Naive thymus-derived CD8-positive, alpha-beta T cell (primary cell): ENCODE measurements around the gene MYBPC2. TPM values are rescaled to one million over a fixed set of nuclear protein-coding genes. Genes with fewer than 3 reads are reported as not detected.
A peak's percentile ranks its signal among the peaks of the same experiment; 100 is the strongest.
"Not testable (repeated sequence)": the region's sequence is repeated elsewhere in the genome, so short reads cannot be mapped to it uniquely, and the experiment has no call there.

Source experiments
- ATAC-seq, 2 donors: fragments of 150-1000 bp; cut with Tn5 transposase in 1 of 2; sonication (Bioruptor Pico), chemical (Tn5 transposase) in 1 of 2; 1 replicate in 1 of 2; 2 replicates in 1 of 2; pipeline ENCODE4 v1.10.0; 2021; ENCODE audit warnings: mild to moderate bottlenecking in 2 of 2, moderate library complexity in 2 of 2
- POLR2A ChIA-PET: fragments of 350-600 bp; sonication (Branson Sonifier 250); formaldehyde crosslinking; loops from one replicate; lab custom pipeline; 2021; ENCODE audit warnings: antibody characterized with exemption; lab: Charles Lee
- DNase-seq, 10 donors: peaks; one replicate each; pipeline versions ENCODE4 v3.0.0 to v3.0.0-alpha.2; 2020 to 2022
- H3K27ac Mint-ChIP-seq, 10 donors: one replicate each; pipeline ENCODE4 v1.8.0; 2020 to 2022; ENCODE audit warnings: mild to moderate bottlenecking in 10 of 10, mixed read lengths in 10 of 10, moderate library complexity in 4 of 10, inconsistent platforms in 1 of 10
- H3K27me3 Mint-ChIP-seq, 5 donors: one replicate each; pipeline ENCODE4 v1.8.0; 2021 to 2022; ENCODE audit warnings: mixed read lengths in 5 of 5
- H3K36me3 Mint-ChIP-seq, 3 donors: one replicate each; pipeline ENCODE4 v1.8.0; 2020 to 2022; ENCODE audit warnings: mixed read lengths in 3 of 3, mild to moderate bottlenecking in 2 of 3, inconsistent platforms in 1 of 3
- H3K4me1 Mint-ChIP-seq, 4 donors: one replicate each; pipeline ENCODE4 v1.8.0; 2021 to 2022; ENCODE audit warnings: mixed read lengths in 4 of 4
- H3K4me3 Mint-ChIP-seq, 10 donors: one replicate each; pipeline ENCODE4 v1.8.0; 2020 to 2022; ENCODE audit warnings: mild to moderate bottlenecking in 10 of 10, mixed read lengths in 10 of 10, moderate library complexity in 6 of 10, inconsistent platforms in 1 of 10
- H3K9me3 Mint-ChIP-seq, 9 donors: one replicate each; pipeline ENCODE4 v1.8.0; 2020 to 2022; ENCODE audit warnings: mixed read lengths in 9 of 9, mild to moderate bottlenecking in 3 of 9, inconsistent platforms in 1 of 9, moderate library complexity in 1 of 9
- polyA plus RNA-seq, 3 donors: library from polyadenylated mRNA; unstranded; fragments of 300-500 nt; fragmentation: Illumina TruSeq; gene quantifications; one replicate each; pipeline ENCODE4 v1.2.3, GENCODE V29; 2021
- total RNA-seq, 8 experiments: library from RNA in 2 of 8; stranded (reverse) in 2 of 8; gene quantifications; one replicate each; pipeline ENCODE4 v1.2.3 and lab custom pipeline; 2021 to 2026

The MYBPC2 gene
- total and polyA plus RNA-seq, 5 experiments from 2014 or later, result not detected

DNA sequence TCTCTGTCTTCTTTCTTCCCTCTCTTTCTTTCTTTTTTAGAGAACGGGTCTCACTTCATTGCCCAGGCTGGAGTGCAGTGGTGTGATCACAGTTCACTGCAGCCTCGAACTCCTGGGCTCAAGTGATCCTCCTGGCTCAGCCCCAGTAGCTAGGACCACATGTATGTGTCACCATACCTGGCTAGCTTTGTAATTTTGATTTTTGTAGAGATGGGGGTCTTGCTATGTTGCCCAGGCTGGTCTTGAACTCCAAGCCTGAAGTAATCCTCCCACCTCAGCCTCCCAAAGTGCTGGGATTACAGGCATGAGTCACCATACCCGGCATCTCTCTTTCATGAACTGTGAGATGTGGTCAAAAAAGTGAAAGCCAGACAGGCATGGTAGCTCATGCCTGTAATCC is 40.6 kb downstream of the MYBPC2 start:
- DNase-seq, H3K36me3 Mint-ChIP-seq, H3K9me3 Mint-ChIP-seq, ATAC-seq, POLR2A ChIA-PET, H3K4me3 Mint-ChIP-seq: not testable (repeated sequence)
- Mint-ChIP-seq H3K4me1 (peaks cover 18 to 26% (median 19%) of the 10 kb centered on the region in 4 donors), H3K27me3 (peaks cover 0 to 12% (median 4%) of the 10 kb centered on the region in 5 donors), H3K27ac (peak overlapping the region in 2 of 10 donors; percentile 0 to 63)

DNA sequence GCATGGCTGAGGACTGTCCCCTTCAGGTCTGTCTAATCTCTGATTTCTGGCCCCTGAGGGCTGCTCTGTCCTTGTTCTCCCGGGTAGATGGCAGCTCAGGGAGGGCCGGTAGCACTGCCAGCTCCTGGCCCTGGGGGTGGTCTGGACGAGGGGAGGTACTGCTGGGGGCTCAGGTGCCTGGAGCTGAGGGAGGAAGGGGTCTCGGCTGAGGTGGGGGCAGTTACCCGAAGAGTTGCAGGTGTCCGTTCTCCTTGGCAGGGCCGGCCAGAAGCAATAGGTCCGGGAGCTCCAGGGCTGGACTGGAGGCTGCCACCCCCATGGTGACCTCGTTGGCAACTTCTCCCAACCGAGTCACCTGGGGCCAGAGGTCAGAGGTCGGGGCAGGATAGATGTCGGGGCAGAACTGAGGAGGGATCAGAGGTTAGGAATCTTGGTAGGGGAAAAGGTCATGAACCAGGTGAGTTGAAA is 42.4 kb downstream of the MYBPC2 start:
- POLR2A ChIA-PET, result interaction anchor here (0.6 to 2.3 kb wide), 2 partner anchors 36 to 133 kb away, joined by 7 to 9 read pairs; partner anchors contain the start of gene JOSD2
- Mint-ChIP-seq H3K9me3 (no peaks in the 10 kb centered on the region), H3K27ac (peak overlapping the region; percentile 56 to 99 (median 92)), H3K36me3 (peaks cover 0 to 12% (median 0%) of the 10 kb centered on the region in 3 donors), H3K27me3 (peaks cover 0 to 2% (median 0%) of the 10 kb centered on the region in 5 donors), H3K4me1 (peaks cover 22 to 34% (median 26%) of the 10 kb centered on the region in 4 donors), H3K4me3 (peak overlapping the region; percentile 45 to 100 (median 82))
- DNase-seq, result no peak
- no peak for ATAC-seq

DNA sequence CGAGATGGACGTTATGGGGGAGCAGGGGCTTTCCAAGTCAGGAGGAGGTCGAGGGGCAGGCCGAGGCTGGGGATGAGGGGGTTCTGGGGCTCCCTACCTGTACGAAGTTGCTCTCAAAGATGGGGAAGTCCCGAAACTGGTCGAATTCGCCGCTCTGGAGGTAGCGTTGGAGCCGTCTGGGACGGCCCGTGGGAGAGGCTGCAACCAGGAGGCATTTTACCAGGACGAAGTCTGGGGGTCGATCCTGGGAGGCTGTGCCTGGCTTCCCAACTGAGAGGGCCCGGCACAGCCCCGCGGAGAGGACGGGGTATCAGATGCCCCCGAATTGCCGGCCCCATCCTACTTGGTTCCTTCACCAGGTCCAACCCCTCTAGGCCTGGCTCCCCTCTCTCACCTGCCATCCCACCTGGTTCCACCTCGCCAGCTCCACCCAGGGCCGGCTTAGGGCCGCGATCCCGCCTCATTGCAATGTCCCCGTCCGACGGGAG is 43.1 kb downstream of the MYBPC2 start:
- H3K27me3 Mint-ChIP-seq, result peaks cover 0 to 2% (median 0%) of the 10 kb centered on the region in 5 donors
- POLR2A ChIA-PET, result interaction anchor here (1.3 to 2.3 kb wide), 2 partner anchors 10 to 35 kb away, joined by 4 to 9 read pairs; partner anchors contain the start of gene JOSD2
- peak overlapping the region; percentile 92 to 100 (median 96) for H3K4me3 Mint-ChIP-seq
- H3K4me1 Mint-ChIP-seq, result peaks cover 22 to 34% (median 26%) of the 10 kb centered on the region in 4 donors
- peaks cover 0 to 13% (median 0%) of the 10 kb centered on the region in 3 donors for H3K36me3 Mint-ChIP-seq
- DNase-seq (peak in 1 of 10 donors; percentile 14), ATAC-seq (peak in 1 of 2 donors; percentile 41)
- peak overlapping the region; percentile 92 to 99 (median 98) for H3K27ac Mint-ChIP-seq
- H3K9me3 Mint-ChIP-seq, result no peaks in the 10 kb centered on the region

DNA sequence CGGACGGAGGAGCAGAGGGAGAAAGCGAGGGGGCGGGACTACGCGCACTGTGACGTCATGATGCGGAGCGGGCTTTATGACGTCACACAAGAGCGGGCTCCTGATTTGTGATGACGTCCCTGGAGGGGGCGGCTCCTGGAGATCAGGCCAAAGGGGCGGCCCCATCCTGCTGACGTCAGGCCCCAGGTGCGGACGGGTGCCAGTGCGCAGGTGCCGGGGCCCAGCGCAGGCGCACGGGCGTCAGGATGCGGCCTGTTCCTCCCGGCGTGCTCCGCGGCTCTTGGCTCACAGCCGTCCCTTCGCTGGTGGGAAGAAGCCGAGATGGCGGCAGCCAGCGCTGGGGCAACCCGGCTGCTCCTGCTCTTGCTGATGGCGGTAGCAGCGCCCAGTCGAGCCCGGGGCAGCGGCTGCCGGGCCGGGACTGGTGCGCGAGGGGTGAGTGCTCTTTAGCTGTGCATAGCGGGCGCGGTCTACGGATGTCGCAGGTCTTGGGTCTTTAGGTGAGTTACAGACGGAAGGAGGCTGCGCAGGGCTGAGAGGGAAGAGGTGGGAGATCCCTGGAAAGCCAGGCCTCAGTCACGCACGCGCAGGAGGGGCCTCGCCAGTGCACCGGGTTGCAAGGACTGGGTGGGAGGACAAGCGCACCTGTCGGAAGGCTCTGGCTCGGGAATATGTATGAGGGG is 43.7 kb downstream of the MYBPC2 start, which contains the start of the genes EMC10 and GARIN5A:
TSS of gene EMC10 (plus strand) at position 284 of the 683 bp plus-strand sequence. CDS start at position 322, 38 bp downstream.
TSS of gene GARIN5A (minus strand) at position 625 of the 683 bp plus-strand sequence. CDS start at position 165, 460 bp downstream.
- POLR2A ChIA-PET, result interaction anchor here (0.5 to 2.3 kb wide), 4 partner anchors 9 to 119 kb away, joined by 3 to 9 read pairs (median 4); partner anchors contain the start of gene JOSD2
- H3K36me3 Mint-ChIP-seq, result peaks cover 0 to 19% (median 0%) of the 10 kb centered on the region in 3 donors
- DNase-seq, result peak; percentile 86 to 98 (median 94)

DNA sequence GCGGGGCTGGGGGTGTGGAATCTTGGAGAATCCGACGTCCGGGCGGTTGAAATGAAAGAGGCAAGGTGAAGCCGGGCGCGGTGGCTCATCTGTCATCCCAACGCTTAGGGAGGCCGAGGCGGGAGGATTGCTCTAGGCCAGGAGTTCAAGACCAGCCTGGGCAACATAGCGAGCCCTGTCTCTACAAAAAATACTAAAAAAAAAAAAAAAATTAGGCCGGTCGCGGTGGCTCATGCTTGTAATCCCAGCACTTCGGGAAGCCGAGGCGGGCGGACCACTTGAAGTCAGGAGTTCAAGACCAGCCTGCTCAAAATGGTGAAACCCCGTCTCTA is 44.2 kb downstream of the MYBPC2 start:
- no peak for DNase-seq
- Mint-ChIP-seq H3K27me3 (peaks cover 0 to 2% (median 0%) of the 10 kb centered on the region in 5 donors), H3K4me1 (peaks cover 22 to 38% (median 29%) of the 10 kb centered on the region in 4 donors), H3K4me3 (peak overlapping the region; percentile 92 to 100 (median 96)), H3K27ac (peak overlapping the region; percentile 92 to 99 (median 98)), H3K9me3 (no peaks in the 10 kb centered on the region), H3K36me3 (peaks cover 0 to 21% (median 0%) of the 10 kb centered on the region in 3 donors)
- POLR2A ChIA-PET, result interaction anchor here (0.5 to 2.3 kb wide), 5 partner anchors 8 to 119 kb away, joined by 3 to 9 read pairs (median 4); partner anchors contain the start of gene JOSD2
- ATAC-seq, result no peak

More for the DNA sequence above, 43.7 kb downstream of the MYBPC2 start, which contains the start of the genes EMC10 and GARIN5A:
- peak within 1 kb of the TSS; percentile 92 to 99 (median 98) for H3K27ac Mint-ChIP-seq
- ATAC-seq, result peak; percentile 92 to 94
- peaks cover 0 to 2% (median 0%) of the 10 kb centered on the region in 5 donors for H3K27me3 Mint-ChIP-seq
- peaks cover 22 to 38% (median 29%) of the 10 kb centered on the region in 4 donors for H3K4me1 Mint-ChIP-seq
- H3K4me3 Mint-ChIP-seq, result peak within 1 kb of the TSS; percentile 92 to 100 (median 96)
- no peaks in the 10 kb centered on the region for H3K9me3 Mint-ChIP-seq

DNA sequence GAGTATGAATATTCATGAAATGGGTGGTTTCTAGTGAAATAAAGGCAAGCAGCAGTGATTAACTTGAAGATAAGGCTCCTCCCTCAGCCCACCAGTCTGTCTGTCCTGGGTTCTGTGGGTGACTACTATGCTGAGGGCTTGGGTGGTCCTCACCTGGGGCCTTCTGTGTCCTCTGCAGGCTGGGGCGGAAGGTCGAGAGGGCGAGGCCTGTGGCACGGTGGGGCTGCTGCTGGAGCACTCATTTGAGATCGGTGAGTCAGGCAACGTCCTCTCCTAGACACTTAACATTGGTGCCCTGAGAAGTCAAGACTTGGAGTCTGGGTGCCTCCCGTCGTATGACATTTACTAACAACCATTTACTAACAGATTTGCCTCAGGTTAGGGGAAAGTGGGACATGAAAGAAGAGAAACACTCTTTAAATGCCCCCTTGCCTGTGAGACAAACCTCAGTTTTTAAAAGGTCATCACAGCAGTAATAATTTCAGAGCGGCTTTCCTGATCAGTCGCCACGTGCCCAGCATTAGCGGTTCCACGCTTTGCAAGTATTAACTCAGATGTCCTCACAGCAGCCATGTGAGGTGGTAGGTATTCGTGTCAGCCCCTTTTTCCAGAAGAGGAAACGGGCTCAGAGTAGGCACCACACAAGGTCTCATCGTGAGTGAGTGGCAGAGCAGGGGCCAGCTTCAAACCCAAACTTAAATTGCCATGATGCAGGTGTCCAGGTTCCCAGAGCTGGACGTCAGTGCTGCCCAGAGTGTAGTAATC is 45.2 kb downstream of the MYBPC2 start:
- ATAC-seq, result no peak
- Mint-ChIP-seq H3K4me3 (peak overlapping the region; percentile 92 to 100 (median 96)), H3K9me3 (no peaks in the 10 kb centered on the region), H3K27ac (peak overlapping the region; percentile 59 to 99 (median 98)), H3K36me3 (peaks cover 0 to 29% (median 0%) of the 10 kb centered on the region in 3 donors), H3K4me1 (peaks cover 22 to 38% (median 29%) of the 10 kb centered on the region in 4 donors), H3K27me3 (peaks cover 0 to 2% (median 0%) of the 10 kb centered on the region in 5 donors)
- POLR2A ChIA-PET, result no interaction called here
- no peak for DNase-seq

DNA sequence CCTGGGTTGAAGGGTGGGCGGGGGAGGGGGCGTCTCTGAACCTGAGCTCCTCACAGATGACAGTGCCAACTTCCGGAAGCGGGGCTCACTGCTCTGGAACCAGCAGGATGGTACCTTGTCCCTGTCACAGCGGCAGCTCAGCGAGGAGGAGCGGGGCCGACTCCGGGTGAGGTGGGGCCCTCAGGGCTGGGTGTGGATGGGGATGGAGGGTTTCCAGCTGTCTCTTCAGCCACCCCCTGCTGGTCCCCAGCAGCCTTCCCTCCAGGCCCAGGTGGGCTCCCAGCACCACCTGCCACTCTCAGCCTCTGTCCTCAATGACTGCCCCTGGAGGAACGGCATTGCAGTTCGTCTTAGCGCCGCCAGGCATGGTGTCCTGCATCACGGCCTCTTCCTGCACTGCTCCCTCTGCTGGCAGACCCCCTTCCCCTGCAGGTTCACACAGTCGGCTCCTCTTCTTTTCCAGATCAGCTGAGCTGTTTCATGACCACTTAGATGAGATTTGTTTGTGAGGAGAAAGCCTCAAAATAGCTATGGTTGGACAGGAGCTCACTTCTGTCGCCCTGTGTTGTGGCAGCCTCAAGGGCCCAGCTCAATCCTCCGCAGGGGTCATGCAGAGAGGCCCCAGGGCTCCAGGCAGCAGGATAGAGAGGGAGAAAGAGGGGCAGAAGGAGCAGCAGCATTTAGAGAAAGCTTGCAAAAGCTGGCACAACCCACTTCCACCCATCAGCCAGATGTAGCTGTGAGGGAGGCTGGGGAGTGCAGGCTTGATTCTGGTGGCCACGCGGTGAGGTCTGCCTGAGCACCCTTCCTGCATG is 46.4 kb downstream of the MYBPC2 start:
- Mint-ChIP-seq H3K27me3 (peaks cover 0 to 2% (median 0%) of the 10 kb centered on the region in 5 donors), H3K9me3 (no peaks in the 10 kb centered on the region), H3K4me1 (peaks cover 22 to 38% (median 29%) of the 10 kb centered on the region in 4 donors), H3K27ac (peak overlapping the region in 6 of 10 donors; percentile 7 to 90 (median 40)), H3K4me3 (peak overlapping the region in 8 of 10 donors; percentile 24 to 72 (median 42)), H3K36me3 (peaks cover 0 to 39% (median 3%) of the 10 kb centered on the region in 3 donors)
- POLR2A ChIA-PET, result interaction anchor here (1.2 to 1.6 kb wide), 3 partner anchors 96 to 121 kb away, joined by 4 to 6 read pairs (median 4); partner anchors contain the start of gene NR1H2
- DNase-seq (peak in 2 of 10 donors; percentile 13 to 23), ATAC-seq (no peak)

DNA sequence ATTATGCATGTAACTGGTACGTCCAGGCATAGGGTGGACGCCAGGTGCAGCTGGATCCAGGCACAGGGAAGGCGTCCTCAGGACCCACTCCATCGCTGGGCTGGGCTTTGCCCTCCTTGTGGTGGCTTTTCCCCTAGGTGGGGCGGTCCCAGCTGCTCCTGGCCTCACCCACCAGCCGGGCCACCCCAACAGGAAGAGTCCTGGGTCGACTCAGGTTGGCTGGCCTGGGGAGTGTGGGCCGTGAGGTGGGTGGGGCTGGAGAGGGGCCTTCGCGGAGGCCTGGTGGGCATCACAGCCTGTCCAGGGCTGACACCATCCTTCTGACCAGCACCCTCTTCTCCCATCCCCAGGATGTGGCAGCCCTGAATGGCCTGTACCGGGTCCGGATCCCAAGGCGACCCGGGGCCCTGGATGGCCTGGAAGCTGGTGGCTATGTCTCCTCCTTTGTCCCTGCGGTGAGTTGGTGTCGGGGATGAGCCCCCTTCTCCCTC is 47.1 kb downstream of the MYBPC2 start:
- Mint-ChIP-seq H3K36me3 (peaks cover 0 to 44% (median 3%) of the 10 kb centered on the region in 3 donors), H3K9me3 (no peaks in the 10 kb centered on the region), H3K4me3 (no peak overlapping the region), H3K27me3 (peaks cover 0 to 2% (median 0%) of the 10 kb centered on the region in 5 donors), H3K27ac (peak overlapping the region in 3 of 10 donors; percentile 25 to 90 (median 62)), H3K4me1 (peaks cover 22 to 38% (median 29%) of the 10 kb centered on the region in 4 donors)
- ATAC-seq (no peak), DNase-seq (no peak)
- POLR2A ChIA-PET, result interaction anchor here (1.2 to 1.6 kb wide), 3 partner anchors 96 to 122 kb away, joined by 4 to 6 read pairs (median 4); partner anchors contain the start of gene NR1H2

DNA sequence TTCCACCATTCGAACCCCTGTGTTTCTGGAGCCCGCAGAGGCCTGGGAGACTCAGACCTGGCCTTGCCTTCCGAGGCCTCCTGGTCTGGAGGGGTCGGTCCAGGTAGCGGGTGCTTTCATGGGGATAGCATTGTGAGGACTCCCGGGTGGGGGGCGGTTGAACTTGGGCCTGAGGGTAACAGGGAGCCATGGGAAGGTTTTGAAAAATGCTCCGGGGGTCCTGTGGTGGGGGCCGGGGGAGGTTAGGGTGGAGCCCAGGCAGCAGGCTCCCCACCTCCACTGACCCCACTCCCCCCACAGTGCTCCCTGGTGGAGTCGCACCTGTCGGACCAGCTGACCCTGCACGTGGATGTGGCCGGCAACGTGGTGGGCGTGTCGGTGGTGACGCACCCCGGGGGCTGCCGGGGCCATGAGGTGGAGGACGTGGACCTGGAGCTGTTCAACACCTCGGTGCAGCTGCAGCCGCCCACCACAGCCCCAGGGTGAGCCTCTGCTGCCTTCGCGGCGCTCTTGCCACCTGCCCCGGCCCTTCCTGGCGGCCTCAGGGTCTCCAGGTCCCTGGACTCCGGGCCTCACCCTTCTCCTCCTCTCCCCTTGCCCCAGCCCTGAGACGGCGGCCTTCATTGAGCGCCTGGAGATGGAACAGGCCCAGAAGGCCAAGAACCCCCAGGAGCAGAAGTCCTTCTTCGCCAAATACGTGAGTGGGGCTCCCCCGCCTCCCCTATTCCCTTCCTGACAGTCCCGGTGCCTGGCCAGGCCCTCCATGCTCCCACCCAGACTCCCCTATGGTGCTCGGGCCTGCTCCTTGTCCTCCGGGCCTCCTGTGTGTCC is 47.8 kb downstream of the MYBPC2 start:
- Mint-ChIP-seq H3K4me3 (no peak overlapping the region), H3K4me1 (peaks cover 22 to 37% (median 30%) of the 10 kb centered on the region in 4 donors), H3K36me3 (peaks cover 0 to 44% (median 3%) of the 10 kb centered on the region in 3 donors), H3K9me3 (no peaks in the 10 kb centered on the region), H3K27ac (peak overlapping the region in 4 of 10 donors; percentile 25 to 84 (median 71)), H3K27me3 (peaks cover 0 to 2% (median 0%) of the 10 kb centered on the region in 5 donors)
- DNase-seq (no peak), ATAC-seq (no peak)
- POLR2A ChIA-PET, result no interaction called here
